NCI-H1092 treated with DMSO at 0.1 percent for 48 hours (cell line): ENCODE measurements around the gene ADAMTSL4.
A peak's percentile ranks its signal among the peaks of the same experiment; 100 is the strongest.

Experiments
- DNase-seq: peaks from one replicate; lab custom pipeline; 2025; lab: John Stamatoyannopoulos, UW

ADAMTSL4 gene

GRCh38 chr1:150548632-150549495 lies at the start of gene ADAMTSL4:
Gene ADAMTSL4, plus strand, starts transcription at chr1:150549408. Its CDS starts 2,881 bp downstream, at chr1:150552289.
- peak; percentile 69 for DNase-seq

- no peak for DNase-seq
Measured at GRCh38 chr1:150505431-150505830, 43.8 kb upstream of the ADAMTSL4 start.

- DNase-seq: no peak
Measured at GRCh38 chr1:150507912-150508864, 41.0 kb upstream of the ADAMTSL4 start, which contains the start of gene ECM1. Gene ECM1, plus strand, starts transcription at chr1:150508109. Its CDS starts 101 bp downstream, at chr1:150508210.

GRCh38 chr1:150508982-150509381 lies 40.2 kb upstream of the ADAMTSL4 start:
- DNase-seq: no peak

- DNase-seq: peak; percentile 72
Measured at GRCh38 chr1:150511551-150511950, 37.7 kb upstream of the ADAMTSL4 start.

GRCh38 chr1:150511985-150512660 lies 37.1 kb upstream of the ADAMTSL4 start:
- no peak for DNase-seq

- no peak for DNase-seq
Measured at GRCh38 chr1:150512846-150513245, 36.4 kb upstream of the ADAMTSL4 start.

- no peak for DNase-seq
Measured at GRCh38 chr1:150513351-150513791, 35.8 kb upstream of the ADAMTSL4 start.

- no peak for DNase-seq
Measured at GRCh38 chr1:150514260-150514659, 34.9 kb upstream of the ADAMTSL4 start.

- DNase-seq: no peak
Measured at GRCh38 chr1:150514913-150515327, 34.3 kb upstream of the ADAMTSL4 start.

- DNase-seq: peak; percentile 97
Measured at GRCh38 chr1:150515328-150516049, 33.7 kb upstream of the ADAMTSL4 start, which contains the start of gene FALEC. Gene FALEC, plus strand, starts transcription at chr1:150515752.

GRCh38 chr1:150516050-150516591 lies 33.1 kb upstream of the ADAMTSL4 start:
- peak; percentile 36 for DNase-seq

GRCh38 chr1:150516616-150517015 lies 32.6 kb upstream of the ADAMTSL4 start:
- DNase-seq: no peak

GRCh38 chr1:150521196-150521968 lies 27.8 kb upstream of the ADAMTSL4 start:
- DNase-seq: no peak

- no peak for DNase-seq
Measured at GRCh38 chr1:150525348-150525747, 23.9 kb upstream of the ADAMTSL4 start.

- DNase-seq: no peak
Measured at GRCh38 chr1:150528196-150528595, 21.0 kb upstream of the ADAMTSL4 start.

- peak; percentile 15 for DNase-seq
Measured at GRCh38 chr1:150529017-150529416, 20.2 kb upstream of the ADAMTSL4 start.

GRCh38 chr1:150530491-150531159 lies 18.6 kb upstream of the ADAMTSL4 start:
- no peak for DNase-seq

GRCh38 chr1:150532860-150533259 lies 16.3 kb upstream of the ADAMTSL4 start:
- no peak for DNase-seq
